HepG2 (cell line): ENCODE data around the gene ADGRG1. TPM values are rescaled to one million over a fixed set of nuclear protein-coding genes. Genes with fewer than 3 reads are reported as not detected.
A peak's percentile ranks its signal among the peaks of the same experiment; 100 is the strongest.

ENCODE experiments used
- ARNT2 ChIP-seq: sonication (generic); formaldehyde crosslinking; IDR thresholded peaks from 2 replicates; pipeline ENCODE4 v1.8.0; 2022; ENCODE audit warnings: mild to moderate bottlenecking, low read depth, missing genetic modification reagents, moderate library complexity
- ARNTL ChIP-seq: sonication (generic); formaldehyde crosslinking; IDR thresholded peaks from 2 replicates; pipeline ENCODE4 v1.4.0; 2020; ENCODE audit warnings: mild to moderate bottlenecking, missing genetic modification reagents
- CCDC6 ChIP-seq: sonication (generic); formaldehyde crosslinking; IDR thresholded peaks from 2 replicates; pipeline ENCODE4 v1.8.1; 2022; ENCODE audit warnings: mild to moderate bottlenecking, missing genetic modification reagents, moderate library complexity
- EZH2 ChIP-seq: conservative IDR thresholded peaks from 2 replicates; pipeline ENCODE4 v1.6.1; 2012; ENCODE audit warnings: mild to moderate bottlenecking, low read depth, low read length, moderate library complexity
- GTF3A ChIP-seq: sonication (generic); formaldehyde crosslinking; conservative IDR thresholded peaks from 2 replicates; pipeline ENCODE4 v1.4.0; 2020; ENCODE audit warnings: mild to moderate bottlenecking, missing genetic modification reagents
- HMG20A ChIP-seq: IDR thresholded peaks from 2 replicates; pipeline ENCODE4 v1.6.1; 2016; ENCODE audit warnings: borderline replicate concordance
- ISL2 ChIP-seq: sonication (generic); formaldehyde crosslinking; IDR thresholded peaks from 2 replicates; pipeline ENCODE4 v1.5.0; 2020; ENCODE audit warnings: missing genetic modification reagents
- KDM2A ChIP-seq: sonication (generic); formaldehyde crosslinking; IDR thresholded peaks from 2 replicates; pipeline ENCODE4 v1.4.0; 2020; ENCODE audit warnings: low read depth, missing genetic modification reagents, borderline replicate concordance
- MZF1 ChIP-seq: sonication (generic); formaldehyde crosslinking; IDR thresholded peaks from 2 replicates; pipeline ENCODE4 v1.8.1; 2023; ENCODE audit warnings: mild to moderate bottlenecking, missing genetic modification reagents, borderline replicate concordance
- NCOA5 ChIP-seq: sonication (generic); formaldehyde crosslinking; IDR thresholded peaks from 2 replicates; pipeline ENCODE4 v1.4.0; 2020; ENCODE audit warnings: missing genetic modification reagents
- REXO4 ChIP-seq: sonication (generic); formaldehyde crosslinking; IDR thresholded peaks from 2 replicates; pipeline ENCODE4 v1.8.0; 2022; ENCODE audit warnings: missing genetic modification reagents, mild to moderate bottlenecking, borderline replicate concordance
- RFXANK ChIP-seq: IDR thresholded peaks from 2 replicates; pipeline ENCODE4 v1.6.1; 2016
- SCMH1 ChIP-seq: sonication (generic); formaldehyde crosslinking; IDR thresholded peaks from 2 replicates; pipeline ENCODE4 v1.9.0; 2021; ENCODE audit warnings: missing genetic modification reagents, mild to moderate bottlenecking, borderline replicate concordance
- SP4 ChIP-seq: sonication (generic); formaldehyde crosslinking; IDR thresholded peaks from 2 replicates; pipeline ENCODE4 v1.8.1; 2023; ENCODE audit warnings: mild to moderate bottlenecking, missing genetic modification reagents
- TCF7L2 ChIP-seq: IDR thresholded peaks from 2 replicates; pipeline ENCODE4 v1.6.1; 2011; ENCODE audit warnings: mild to moderate bottlenecking, low read depth, low read length, moderate library complexity
- ZMYM3 ChIP-seq: sonication (generic); formaldehyde crosslinking; IDR thresholded peaks from 2 replicates; pipeline ENCODE4 v1.5.1; 2020; ENCODE audit warnings: mild to moderate bottlenecking, missing genetic modification reagents
- ZNF550 ChIP-seq: sonication (generic); formaldehyde crosslinking; IDR thresholded peaks from 2 replicates; pipeline ENCODE4 v1.4.0; 2020; ENCODE audit warnings: mild to moderate bottlenecking, missing genetic modification reagents, borderline replicate concordance
- ZNF562 ChIP-seq: sonication (generic); formaldehyde crosslinking; IDR thresholded peaks from 2 replicates; pipeline ENCODE4 v1.8.0; 2022; ENCODE audit warnings: missing genetic modification reagents, borderline replicate concordance
- ZNF563 ChIP-seq: sonication (generic); formaldehyde crosslinking; IDR thresholded peaks from 2 replicates; pipeline ENCODE4 v1.8.0; 2022; ENCODE audit warnings: mild to moderate bottlenecking, moderate library complexity, missing genetic modification reagents
- ZNF747 ChIP-seq: sonication (generic); formaldehyde crosslinking; IDR thresholded peaks from 2 replicates; pipeline ENCODE4 v1.8.1; 2023; ENCODE audit warnings: missing genetic modification reagents, mild to moderate bottlenecking, borderline replicate concordance
- polyA plus RNA-seq, 8 experiments: library from polyadenylated mRNA; depleted of rRNA in 3 of 8; stranded (reverse) in 7 of 8; unstranded in 1 of 8; fragments of >200 nt; fragmentation: Illumina TruSeq in 4 of 8; extraction: Trizol in 4 of 8; gene quantifications; 2 replicates each; pipeline versions ENCODE4 v1.2.1 to v1.2.3, GENCODE V29; 2011 to 2016; ENCODE audit warnings: low read depth in 4 of 8, missing spikeins in 1 of 8, mixed read lengths in 1 of 8; ENCODE audit not compliant: insufficient read depth in 1 of 8
- total RNA-seq, 5 experiments: library from RNA; depleted of rRNA; stranded (reverse); fragments of >200 nt; fragmentation: Illumina TruSeq; extraction: Trizol; gene quantifications; 2 replicates each; pipeline ENCODE4 v1.2.3, GENCODE V29; 2016; ENCODE audit warnings: low read depth in 1 of 5
- TF ChIP-seq, protein P1 (sequence below): sonication (generic); formaldehyde crosslinking; IDR thresholded peaks from 2 replicates; pipeline ENCODE4 v1.4.0; 2020; ENCODE audit warnings: missing genetic modification reagents, mild to moderate bottlenecking, borderline replicate concordance
- TF ChIP-seq, protein P2 (sequence below): sonication (generic); formaldehyde crosslinking; IDR thresholded peaks from 2 replicates; pipeline ENCODE4 v1.5.0; 2020; ENCODE audit warnings: mild to moderate bottlenecking, missing genetic modification reagents, borderline replicate concordance
- TF ChIP-seq, protein P3 (sequence below): sonication (generic); formaldehyde crosslinking; IDR thresholded peaks from 2 replicates; pipeline ENCODE4 v1.8.0; 2022; ENCODE audit warnings: mild to moderate bottlenecking, missing genetic modification reagents, borderline replicate concordance

ADGRG1 gene
- total and polyA plus RNA-seq, 2 of the 13 experiments (the other 11 are each of a cell fraction or from before 2014, with no cell fraction given): 2.7 to 5.9 TPM

DNA sequence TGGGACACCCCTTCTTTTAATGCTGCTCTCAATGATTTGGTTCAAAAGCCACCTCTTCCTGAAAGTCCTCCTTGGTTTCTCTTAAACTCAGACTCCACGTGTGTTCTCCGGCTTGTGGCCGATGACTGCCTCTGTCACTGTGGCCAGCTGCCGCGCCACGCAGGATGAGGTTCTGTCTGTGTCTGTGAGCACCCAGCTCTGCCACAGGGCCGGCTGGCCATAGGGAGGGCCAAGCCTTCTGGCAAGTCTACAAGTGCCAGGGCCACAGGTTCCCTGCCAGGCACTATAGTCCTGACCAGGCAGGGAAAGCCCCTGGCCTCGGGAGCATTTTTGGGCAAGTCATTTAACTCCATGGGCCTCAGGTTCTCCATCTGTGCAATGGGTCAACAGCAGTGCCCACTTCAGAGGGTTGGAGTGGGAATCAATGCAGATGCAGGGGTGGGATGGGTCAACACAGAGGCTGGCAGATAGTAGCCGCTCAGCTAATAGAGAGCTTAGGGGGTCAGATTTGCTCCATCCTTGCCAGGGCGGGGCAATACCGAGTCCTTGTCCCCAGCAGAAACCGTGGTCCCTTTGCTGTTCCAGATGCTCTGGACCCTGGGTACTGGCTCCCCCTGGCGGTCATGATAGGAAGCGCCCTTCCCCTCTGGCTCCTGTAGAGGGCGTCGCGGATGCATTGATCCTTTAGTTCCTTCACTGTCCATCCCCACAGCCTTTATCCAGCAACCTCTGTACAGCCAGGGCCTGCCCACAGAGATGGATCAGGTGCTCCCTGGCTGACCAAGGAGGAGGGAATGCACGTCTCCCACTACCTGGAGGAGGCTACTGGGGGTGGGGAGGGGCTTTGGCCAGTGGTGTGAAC is 20.4 kb downstream of the ADGRG1 start (continued):
- TF ChIP-seq REXO4 (CRISPR knock-in tag) (no peak), ZNF563 (CRISPR knock-in tag) (0 out of 2 replicates have a peak, but pooled peaks have one; percentile 54), ZNF562 (CRISPR knock-in tag) (no peak), GTF3A (CRISPR knock-in tag) (peak; percentile 7; the same call in 1 of the 2 replicates), MZF1 (no peak), SP4 (0 out of 2 replicates have a peak, but pooled peaks have one; percentile 44), ARNT2 (CRISPR knock-in tag) (peak; percentile 87), ARNTL (CRISPR knock-in tag) (0 out of 2 replicates have a peak, but pooled peaks have one; percentile 54), ZNF550 (CRISPR knock-in tag) (no peak), CCDC6 (CRISPR knock-in tag) (no peak), SCMH1 (CRISPR knock-in tag) (no peak), ZMYM3 (peak; percentile 67; the same call in 1 of the 2 replicates), NCOA5 (no peak), KDM2A (CRISPR knock-in tag) (peak; percentile 89), ISL2 (CRISPR knock-in tag) (peak; percentile 53), EZH2 (no peak), HMG20A (CRISPR knock-in tag) (peak; percentile 39; the same call in 1 of the 2 replicates), TCF7L2 (no peak), ZNF747 (CRISPR knock-in tag) (no peak), RFXANK (CRISPR knock-in tag) (no peak)
- TF ChIP-seq, protein P1, sequence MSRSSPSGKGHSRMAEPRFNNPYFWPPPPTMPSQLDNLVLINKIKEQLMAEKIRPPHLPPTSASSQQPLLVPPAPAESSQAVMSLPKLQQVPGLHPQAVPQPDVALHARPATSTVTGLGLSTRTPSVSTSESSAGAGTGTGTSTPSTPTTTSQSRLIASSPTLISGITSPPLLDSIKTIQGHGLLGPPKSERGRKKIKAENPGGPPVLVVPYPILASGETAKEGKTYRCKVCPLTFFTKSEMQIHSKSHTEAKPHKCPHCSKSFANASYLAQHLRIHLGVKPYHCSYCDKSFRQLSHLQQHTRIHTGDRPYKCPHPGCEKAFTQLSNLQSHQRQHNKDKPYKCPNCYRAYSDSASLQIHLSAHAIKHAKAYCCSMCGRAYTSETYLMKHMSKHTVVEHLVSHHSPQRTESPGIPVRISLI (CRISPR knock-in tag): peak; percentile 63; the same call in 1 of the 2 replicates
- TF ChIP-seq, protein P2, sequence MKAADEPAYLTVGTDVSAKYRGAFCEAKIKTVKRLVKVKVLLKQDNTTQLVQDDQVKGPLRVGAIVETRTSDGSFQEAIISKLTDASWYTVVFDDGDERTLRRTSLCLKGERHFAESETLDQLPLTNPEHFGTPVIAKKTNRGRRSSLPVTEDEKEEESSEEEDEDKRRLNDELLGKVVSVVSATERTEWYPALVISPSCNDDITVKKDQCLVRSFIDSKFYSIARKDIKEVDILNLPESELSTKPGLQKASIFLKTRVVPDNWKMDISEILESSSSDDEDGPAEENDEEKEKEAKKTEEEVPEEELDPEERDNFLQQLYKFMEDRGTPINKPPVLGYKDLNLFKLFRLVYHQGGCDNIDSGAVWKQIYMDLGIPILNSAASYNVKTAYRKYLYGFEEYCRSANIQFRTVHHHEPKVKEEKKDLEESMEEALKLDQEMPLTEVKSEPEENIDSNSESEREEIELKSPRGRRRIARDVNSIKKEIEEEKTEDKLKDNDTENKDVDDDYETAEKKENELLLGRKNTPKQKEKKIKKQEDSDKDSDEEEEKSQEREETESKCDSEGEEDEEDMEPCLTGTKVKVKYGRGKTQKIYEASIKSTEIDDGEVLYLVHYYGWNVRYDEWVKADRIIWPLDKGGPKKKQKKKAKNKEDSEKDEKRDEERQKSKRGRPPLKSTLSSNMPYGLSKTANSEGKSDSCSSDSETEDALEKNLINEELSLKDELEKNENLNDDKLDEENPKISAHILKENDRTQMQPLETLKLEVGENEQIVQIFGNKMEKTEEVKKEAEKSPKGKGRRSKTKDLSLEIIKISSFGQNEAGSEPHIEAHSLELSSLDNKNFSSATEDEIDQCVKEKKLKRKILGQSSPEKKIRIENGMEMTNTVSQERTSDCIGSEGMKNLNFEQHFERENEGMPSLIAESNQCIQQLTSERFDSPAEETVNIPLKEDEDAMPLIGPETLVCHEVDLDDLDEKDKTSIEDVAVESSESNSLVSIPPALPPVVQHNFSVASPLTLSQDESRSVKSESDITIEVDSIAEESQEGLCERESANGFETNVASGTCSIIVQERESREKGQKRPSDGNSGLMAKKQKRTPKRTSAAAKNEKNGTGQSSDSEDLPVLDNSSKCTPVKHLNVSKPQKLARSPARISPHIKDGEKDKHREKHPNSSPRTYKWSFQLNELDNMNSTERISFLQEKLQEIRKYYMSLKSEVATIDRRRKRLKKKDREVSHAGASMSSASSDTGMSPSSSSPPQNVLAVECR: peak; percentile 24; the same call in 1 of the 2 replicates
- TF ChIP-seq, protein P3, sequence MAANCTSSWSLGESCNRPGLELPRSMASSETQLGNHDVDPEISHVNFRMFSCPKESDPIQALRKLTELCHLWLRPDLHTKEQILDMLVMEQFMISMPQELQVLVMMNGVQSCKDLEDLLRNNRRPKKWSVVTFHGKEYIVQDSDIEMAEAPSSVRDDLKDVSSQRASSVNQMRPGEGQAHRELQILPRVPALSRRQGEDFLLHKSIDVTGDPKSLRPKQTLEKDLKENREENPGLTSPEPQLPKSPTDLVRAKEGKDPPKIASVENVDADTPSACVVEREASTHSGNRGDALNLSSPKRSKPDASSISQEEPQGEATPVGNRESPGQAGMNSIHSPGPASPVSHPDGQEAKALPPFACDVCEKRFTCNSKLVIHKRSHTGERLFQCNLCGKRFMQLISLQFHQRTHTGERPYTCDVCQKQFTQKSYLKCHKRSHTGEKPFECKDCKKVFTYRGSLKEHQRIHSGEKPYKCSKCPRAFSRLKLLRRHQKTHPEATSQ (CRISPR knock-in tag): 0 out of 2 replicates have a peak, but pooled peaks have one; percentile 75
